ENCODE data around the gene ICAM4. TPM values are rescaled to one million over a fixed set of nuclear protein-coding genes. Genes with fewer than 3 reads are reported as not detected.
A peak's percentile ranks its signal among the peaks of the same experiment; 100 is the strongest.

Gene ICAM4
- total RNA-seq, 1 donor from 2014 or later: 5.3 TPM

DNA sequence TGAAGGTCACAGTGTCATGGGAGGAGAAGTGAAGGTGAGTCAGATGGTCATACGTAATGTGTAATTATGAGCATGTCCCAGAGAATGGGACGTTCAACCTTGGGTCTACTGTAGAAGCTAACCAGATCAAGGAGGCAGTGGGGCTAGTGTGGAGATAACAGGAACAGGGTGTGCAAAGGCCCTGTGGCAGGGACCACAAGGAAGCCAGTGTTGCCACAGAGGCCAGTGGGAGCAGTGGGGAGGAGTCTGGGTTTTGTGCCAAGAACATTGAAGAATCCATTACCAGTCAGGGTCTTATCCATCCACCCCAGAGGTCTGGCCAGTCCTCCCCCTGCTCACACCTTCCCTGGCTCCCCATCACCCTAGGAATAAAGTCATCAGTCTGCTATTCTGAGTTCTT lies 31.4 kb upstream of the ICAM4 start:
- Mint-ChIP-seq H3K36me3 (peaks cover 18% of the 10 kb centered on the region), H3K4me3 (peak overlapping the region; percentile 35), H3K27ac (no peak overlapping the region), H3K9me3 (no peaks in the 10 kb centered on the region), H3K27me3 (peaks cover 3% of the 10 kb centered on the region), H3K4me1 (ENCODE audit: unreplicated experiment) (peaks cover 10% of the 10 kb centered on the region)
- TF ChIP-seq, protein P1, sequence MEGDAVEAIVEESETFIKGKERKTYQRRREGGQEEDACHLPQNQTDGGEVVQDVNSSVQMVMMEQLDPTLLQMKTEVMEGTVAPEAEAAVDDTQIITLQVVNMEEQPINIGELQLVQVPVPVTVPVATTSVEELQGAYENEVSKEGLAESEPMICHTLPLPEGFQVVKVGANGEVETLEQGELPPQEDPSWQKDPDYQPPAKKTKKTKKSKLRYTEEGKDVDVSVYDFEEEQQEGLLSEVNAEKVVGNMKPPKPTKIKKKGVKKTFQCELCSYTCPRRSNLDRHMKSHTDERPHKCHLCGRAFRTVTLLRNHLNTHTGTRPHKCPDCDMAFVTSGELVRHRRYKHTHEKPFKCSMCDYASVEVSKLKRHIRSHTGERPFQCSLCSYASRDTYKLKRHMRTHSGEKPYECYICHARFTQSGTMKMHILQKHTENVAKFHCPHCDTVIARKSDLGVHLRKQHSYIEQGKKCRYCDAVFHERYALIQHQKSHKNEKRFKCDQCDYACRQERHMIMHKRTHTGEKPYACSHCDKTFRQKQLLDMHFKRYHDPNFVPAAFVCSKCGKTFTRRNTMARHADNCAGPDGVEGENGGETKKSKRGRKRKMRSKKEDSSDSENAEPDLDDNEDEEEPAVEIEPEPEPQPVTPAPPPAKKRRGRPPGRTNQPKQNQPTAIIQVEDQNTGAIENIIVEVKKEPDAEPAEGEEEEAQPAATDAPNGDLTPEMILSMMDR (conservative IDR thresholded peaks at IDR 0.05): no peak
- no peak for DNase-seq (ENCODE audit: extremely low spot score, unreplicated experiment)

DNA sequence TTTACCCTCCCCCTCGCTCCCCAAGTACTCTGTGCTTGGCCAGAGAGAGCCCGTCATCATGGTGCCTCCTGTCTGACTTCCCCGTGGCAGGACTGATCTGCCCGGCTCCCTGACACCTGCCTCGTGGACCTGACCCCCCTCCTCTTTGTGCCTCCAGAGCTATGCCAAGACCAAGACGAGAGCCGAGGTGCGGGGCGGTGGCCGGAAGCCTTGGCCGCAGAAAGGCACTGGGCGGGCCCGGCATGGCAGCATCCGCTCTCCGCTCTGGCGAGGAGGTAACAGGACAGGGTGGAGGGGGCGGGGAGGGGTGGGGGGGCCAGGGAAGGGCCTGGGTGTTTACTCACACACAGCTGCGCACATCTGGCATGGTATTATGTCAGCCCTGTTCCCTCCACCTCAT lies 30.2 kb upstream of the ICAM4 start:
- TF ChIP-seq, protein P1 (conservative IDR thresholded peaks at IDR 0.05): no peak
- Mint-ChIP-seq H3K27ac (no peak overlapping the region), H3K27me3 (peaks cover 3% of the 10 kb centered on the region), H3K36me3 (peaks cover 18% of the 10 kb centered on the region), H3K9me3 (no peaks in the 10 kb centered on the region), H3K4me1 (ENCODE audit: unreplicated experiment) (peaks cover 9% of the 10 kb centered on the region), H3K4me3 (no peak overlapping the region)
- no peak for DNase-seq (ENCODE audit: extremely low spot score, unreplicated experiment)

DNA sequence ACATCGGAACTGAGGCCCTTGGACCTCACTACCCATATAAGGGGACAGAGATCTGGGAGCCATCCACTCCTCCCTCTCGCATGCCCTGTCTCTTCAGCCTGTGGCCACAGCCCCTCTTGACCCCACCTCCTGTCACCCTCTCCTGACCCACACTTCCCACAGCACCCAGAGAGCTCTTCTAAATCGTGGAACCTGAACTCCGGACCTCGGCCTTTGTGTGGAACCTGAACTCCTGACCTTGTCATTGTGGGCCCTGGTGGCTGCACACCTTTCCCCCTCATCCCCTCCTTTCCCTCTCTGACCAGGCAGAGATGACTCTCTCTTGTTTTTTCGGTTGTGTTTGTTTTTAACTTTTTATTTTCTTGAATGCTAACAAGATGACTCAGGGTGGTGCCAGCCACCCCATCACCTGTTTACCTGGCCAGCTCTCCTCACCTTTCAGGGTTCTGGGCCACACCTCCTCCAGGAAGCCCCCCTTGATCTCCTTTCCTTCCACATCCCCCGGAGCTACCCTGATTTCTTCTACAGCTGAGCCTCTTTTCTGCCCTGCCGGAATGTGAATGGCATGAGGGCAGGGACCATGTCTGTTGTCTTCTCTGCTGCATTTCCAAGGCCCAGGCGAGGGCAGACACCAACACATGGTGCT lies 29.7 kb upstream of the ICAM4 start:
- DNase-seq (ENCODE audit: extremely low spot score, unreplicated experiment): no peak
- Mint-ChIP-seq H3K9me3 (no peaks in the 10 kb centered on the region), H3K27me3 (no peaks in the 10 kb centered on the region), H3K4me1 (ENCODE audit: unreplicated experiment) (peaks cover 5% of the 10 kb centered on the region), H3K4me3 (peak overlapping the region; percentile 16), H3K27ac (peak overlapping the region; percentile 37), H3K36me3 (peaks cover 14% of the 10 kb centered on the region)
- TF ChIP-seq, protein P1 (conservative IDR thresholded peaks at IDR 0.05): no peak

DNA sequence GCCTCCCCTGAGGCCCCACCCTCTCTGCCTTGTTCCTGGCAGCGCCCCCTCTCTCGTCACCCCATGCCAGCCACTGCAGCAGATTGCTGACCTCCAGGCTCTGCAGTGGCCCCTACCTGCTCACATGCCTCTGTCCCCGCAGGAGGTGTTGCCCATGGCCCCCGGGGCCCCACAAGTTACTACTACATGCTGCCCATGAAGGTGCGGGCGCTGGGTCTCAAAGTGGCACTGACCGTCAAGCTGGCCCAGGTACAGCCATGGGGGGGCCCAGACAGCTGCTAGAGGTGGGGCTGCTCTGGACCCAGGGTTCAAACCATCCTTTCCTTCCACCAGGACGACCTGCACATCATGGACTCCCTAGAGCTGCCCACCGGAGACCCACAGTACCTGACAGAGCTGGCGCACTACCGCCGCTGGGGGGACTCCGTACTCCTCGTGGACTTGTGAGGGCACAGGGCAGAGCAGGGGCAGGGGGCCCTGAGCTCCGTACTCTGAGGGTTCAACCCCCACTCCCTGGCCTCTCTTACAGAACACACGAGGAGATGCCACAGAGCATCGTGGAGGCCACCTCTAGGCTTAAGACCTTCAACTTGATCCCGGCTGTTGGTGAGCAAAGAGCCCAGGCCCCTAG lies 28.6 kb upstream of the ICAM4 start:
- no peak overlapping the region for H3K27ac Mint-ChIP-seq
- no peaks in the 10 kb centered on the region for H3K4me1 Mint-ChIP-seq (ENCODE audit: unreplicated experiment)
- no peaks in the 10 kb centered on the region for H3K27me3 Mint-ChIP-seq
- no peaks in the 10 kb centered on the region for H3K9me3 Mint-ChIP-seq
- peaks cover 14% of the 10 kb centered on the region for H3K36me3 Mint-ChIP-seq
- TF ChIP-seq, protein P1 (conservative IDR thresholded peaks at IDR 0.05): no peak
- no peak for DNase-seq (ENCODE audit: extremely low spot score, unreplicated experiment)
- no peak overlapping the region for H3K4me3 Mint-ChIP-seq

DNA sequence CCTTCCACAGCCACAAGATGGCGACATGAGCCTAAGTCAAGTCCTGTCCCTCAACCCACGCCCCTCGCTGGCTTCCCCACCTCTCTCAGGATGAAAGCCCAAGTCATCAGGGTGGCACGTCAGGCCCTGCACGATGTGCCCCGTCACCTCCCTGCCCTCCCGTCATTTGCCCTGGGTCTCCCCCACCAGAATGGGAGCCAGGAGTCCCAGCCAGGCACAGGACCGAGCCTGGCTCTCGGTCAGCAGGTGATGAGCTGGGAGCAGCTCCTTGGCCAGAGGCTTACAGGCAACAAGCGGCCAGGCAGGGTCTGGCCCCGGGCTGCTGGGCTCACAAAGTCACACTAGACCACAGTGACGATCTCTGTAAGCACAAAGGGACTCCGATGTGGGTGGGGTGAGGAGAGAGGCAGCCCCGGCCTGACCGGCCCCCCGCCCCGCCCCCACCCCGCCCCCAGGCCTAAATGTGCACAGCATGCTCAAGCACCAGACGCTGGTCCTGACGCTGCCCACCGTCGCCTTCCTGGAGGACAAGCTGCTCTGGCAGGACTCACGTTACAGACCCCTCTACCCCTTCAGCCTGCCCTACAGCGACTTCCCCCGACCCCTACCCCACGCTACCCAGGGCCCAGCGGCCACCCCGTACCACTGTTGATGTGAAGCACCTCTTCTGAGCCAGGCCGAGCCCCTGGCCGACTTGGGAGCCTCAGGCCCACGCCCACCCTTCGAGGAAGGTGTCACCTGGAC lies 27.4 kb upstream of the ICAM4 start:
- Mint-ChIP-seq H3K27me3 (no peaks in the 10 kb centered on the region), H3K9me3 (no peaks in the 10 kb centered on the region), H3K27ac (no peak overlapping the region), H3K4me3 (no peak overlapping the region), H3K36me3 (peaks cover 14% of the 10 kb centered on the region), H3K4me1 (ENCODE audit: unreplicated experiment) (no peaks in the 10 kb centered on the region)
- TF ChIP-seq, protein P1 (conservative IDR thresholded peaks at IDR 0.05): peak; percentile 83
- DNase-seq (ENCODE audit: extremely low spot score, unreplicated experiment): peak; percentile 90

All from type B pancreatic cell (in vitro differentiated cells).